NB4 (cell line): Measurements from ENCODE around the gene SECISBP2L.

Experiments used
- CTCF ChIP-seq: IDR thresholded peaks from one replicate; pipeline ENCODE4 v1.5.1; 2012; ENCODE audit warnings: low read depth, low read length
- POLR2A ChIP-seq: IDR thresholded peaks from 2 replicates; pipeline ENCODE4 v1.6.1; 2011; ENCODE audit warnings: mild to moderate bottlenecking; ENCODE audit not compliant: insufficient read length; ENCODE audit errors: extremely low read depth

GRCh38 chr15:48962662-48963523, 83.4 kb downstream of the SECISBP2L start:
- no peak for TF ChIP-seq CTCF
- no peak for TF ChIP-seq POLR2A
